Tibial nerve (tissue), 4 donors: ENCODE measurements around the gene DDX27. TPM values are rescaled to one million over a fixed set of nuclear protein-coding genes. Genes with fewer than 3 reads are reported as not detected.

ENCODE experiments used
- DNase-seq, 2 donors: peaks; one replicate each; pipeline ENCODE4 v3.0.0-alpha.2; 2019; ENCODE audit warnings: low spot score in 2 of 2
- H3K27ac ChIP-seq, 4 donors: fragments of 200-600 bp; sonication (generic) in 3 of 4; one replicate each; pipeline ENCODE4 v1.5.1; 2017 to 2019; ENCODE audit warnings: mild to moderate bottlenecking in 1 of 4
- H3K27me3 ChIP-seq, 2 donors: fragments of 200-600 bp; sonication (generic) in 1 of 2; one replicate each; pipeline versions ENCODE4 v1.5.1 to v1.6.0; 2017 to 2019
- H3K36me3 ChIP-seq, 3 donors: fragments of 200-600 bp; sonication (generic); one replicate each; pipeline ENCODE4 v1.5.1; 2018 to 2019
- H3K4me1 ChIP-seq, 4 donors: fragments of 200-600 bp; sonication (generic) in 3 of 4; one replicate each; pipeline ENCODE4 v1.5.1; 2017 to 2019
- H3K4me3 ChIP-seq, 4 donors: fragments of 200-600 bp; sonication (generic) in 3 of 4; one replicate each; pipeline ENCODE4 v1.5.1; 2017 to 2019; ENCODE audit warnings: mild to moderate bottlenecking in 1 of 4, moderate library complexity in 1 of 4
- H3K9me3 ChIP-seq, 4 donors: fragments of 200-600 bp; sonication (generic) in 3 of 4; one replicate each; pipeline ENCODE4 v1.5.1; 2017 to 2019
- CTCF ChIP-seq, 5 experiments: fragments of 200-600 bp in 3 of 5; fragments of 450-650 bp in 2 of 5; sonication (generic) in 3 of 5; IDR thresholded peaks; one replicate each; pipeline ENCODE4 v1.5.1; 2016 to 2019; ENCODE audit warnings: antibody characterized with exemption in 5 of 5, mild to moderate bottlenecking in 3 of 5, moderate library complexity in 2 of 5
- EP300 ChIP-seq, 2 donors: sonication (generic); formaldehyde crosslinking; IDR thresholded peaks; one replicate each; pipeline ENCODE4 v1.6.1; 2017; ENCODE audit warnings: antibody characterized with exemption in 2 of 2, mild to moderate bottlenecking in 1 of 2
- POLR2A ChIP-seq, 2 donors: fragments of 450-650 bp; IDR thresholded peaks; one replicate each; pipeline ENCODE4 v1.6.1; 2017; ENCODE audit warnings: antibody characterized with exemption in 2 of 2, mild to moderate bottlenecking in 2 of 2, moderate library complexity in 2 of 2
- WGBS, 2 donors: methylation state at CpG; one replicate each; pipeline ENCODE4 v1.1.5; 2018; 5-methylcytosine and 5-hydroxymethylcytosine counted together
- total RNA-seq, 4 donors: library from RNA; depleted of rRNA; stranded (reverse); fragments of >200 nt; gene quantifications; one replicate each; pipeline ENCODE4 v1.1.0, GENCODE V29; 2016

DDX27 gene
- total RNA-seq, 4 donors from 2014 or later = 24.5 to 33.4 (median 28.3) TPM

GRCh38 chr20:49280463-49281058 lies 61.3 kb downstream of the DDX27 start:
- peak overlapping the region in 1 of 4 donors; percentile 32 for H3K27ac ChIP-seq
- TF ChIP-seq CTCF (IDR thresholded peaks at IDR 0.05) (no peak), POLR2A (IDR thresholded peaks at IDR 0.05) (no peak), EP300 (IDR thresholded peaks at IDR 0.05) (no peak)
- H3K4me3 ChIP-seq = no peak overlapping the region
- DNase-seq = no peak
- H3K9me3 ChIP-seq = peaks cover 0 to 41% (median 6%) of the 10 kb centered on the region in 4 donors
- peaks cover 0 to 53% (median 27%) of the 10 kb centered on the region in 4 donors for H3K4me1 ChIP-seq
- 68 to 72% methylated on average over 6 of the region's 6 CpGs for WGBS, 2 donors
- peaks cover 11 to 65% (median 36%) of the 10 kb centered on the region in 3 donors for H3K36me3 ChIP-seq
- H3K27me3 ChIP-seq = no peaks in the 10 kb centered on the region

GRCh38 chr20:49281059-49281912 lies 62.1 kb downstream of the DDX27 start:
- TF ChIP-seq EP300 (IDR thresholded peaks at IDR 0.05) (no peak), POLR2A (IDR thresholded peaks at IDR 0.05) (no peak), CTCF (IDR thresholded peaks at IDR 0.05) (no peak)
- Histone ChIP-seq H3K4me3 (no peak overlapping the region), H3K36me3 (peaks cover 11 to 71% (median 43%) of the 10 kb centered on the region in 3 donors), H3K27ac (no peak overlapping the region), H3K27me3 (no peaks in the 10 kb centered on the region), H3K9me3 (peaks cover 0 to 49% (median 9%) of the 10 kb centered on the region in 4 donors), H3K4me1 (peaks cover 0 to 46% (median 21%) of the 10 kb centered on the region in 4 donors)
- DNase-seq = no peak
- WGBS, 2 donors = 79 to 81% methylated on average over 13 of the region's 13 CpGs

- WGBS, 2 donors = 86 to 87% methylated on average over 9 of the region's 9 CpGs
- peaks cover 15 to 78% (median 50%) of the 10 kb centered on the region in 3 donors for H3K36me3 ChIP-seq
- no peak for DNase-seq
- peaks cover 0 to 39% (median 17%) of the 10 kb centered on the region in 4 donors for H3K4me1 ChIP-seq
- no peaks in the 10 kb centered on the region for H3K27me3 ChIP-seq
- TF ChIP-seq CTCF (IDR thresholded peaks at IDR 0.05) (no peak), POLR2A (IDR thresholded peaks at IDR 0.05) (no peak), EP300 (IDR thresholded peaks at IDR 0.05) (no peak)
- H3K27ac ChIP-seq = no peak overlapping the region
- H3K4me3 ChIP-seq = no peak overlapping the region
- peaks cover 0 to 56% (median 13%) of the 10 kb centered on the region in 4 donors for H3K9me3 ChIP-seq
These were observed 62.8 kb downstream of the DDX27 start for GRCh38 chr20:49281913-49282467.

- Histone ChIP-seq H3K9me3 (peaks cover 0 to 63% (median 15%) of the 10 kb centered on the region in 4 donors), H3K27ac (no peak overlapping the region), H3K4me3 (no peak overlapping the region), H3K27me3 (no peaks in the 10 kb centered on the region), H3K36me3 (peaks cover 19 to 85% (median 57%) of the 10 kb centered on the region in 3 donors), H3K4me1 (peaks cover 0 to 39% (median 17%) of the 10 kb centered on the region in 4 donors)
- no peak for TF ChIP-seq EP300 (IDR thresholded peaks at IDR 0.05)
- no peak for TF ChIP-seq CTCF (IDR thresholded peaks at IDR 0.05)
- TF ChIP-seq POLR2A (IDR thresholded peaks at IDR 0.05) = no peak
- WGBS, 2 donors = 80 to 81% methylated on average over 20 of the region's 20 CpGs
- DNase-seq = no peak
These were observed 63.5 kb downstream of the DDX27 start for GRCh38 chr20:49282584-49283171.
